Spleen (tissue), 11 donors: ENCODE data around the gene RAPGEF3. TPM values are rescaled to one million over a fixed set of nuclear protein-coding genes. Genes with fewer than 3 reads are reported as not detected.

ENCODE experiments used
- DNase-seq: peaks from one replicate; pipeline ENCODE4 v3.0.0-alpha.2; 2020
- H3K27ac ChIP-seq, 8 donors: fragments of 200-600 bp; sonication (generic) in 7 of 8; 1 replicate in 4 of 8; 2 replicates in 4 of 8; pipeline versions ENCODE4 v1.5.0 to v1.8.0; 2016 to 2021; ENCODE audit warnings: inconsistent platforms in 4 of 8, mild to moderate bottlenecking in 4 of 8, moderate library complexity in 1 of 8
- H3K27me3 ChIP-seq, 7 donors: fragments of 200-600 bp; sonication (generic) in 6 of 7; replicated peaks in 1 of 7; 1 replicate in 4 of 7; 2 replicates in 3 of 7; pipeline versions ENCODE4 v1.5.0 to v1.8.0; 2016 to 2021; ENCODE audit warnings: inconsistent platforms in 3 of 7, mild to moderate bottlenecking in 1 of 7
- H3K36me3 ChIP-seq, 6 donors: fragments of 200-600 bp; sonication (generic) in 5 of 6; 1 replicate in 4 of 6; 2 replicates in 2 of 6; pipeline versions ENCODE4 v1.5.0 to v1.8.0; 2016 to 2021; ENCODE audit warnings: inconsistent platforms in 2 of 6
- H3K4me1 ChIP-seq, 6 donors: fragments of 200-600 bp; sonication (generic) in 5 of 6; 1 replicate in 3 of 6; 2 replicates in 3 of 6; pipeline versions ENCODE4 v1.5.0 to v1.8.0; 2016 to 2021; ENCODE audit warnings: inconsistent platforms in 3 of 6
- H3K4me3 ChIP-seq, 8 donors: fragments of 200-600 bp; sonication (generic) in 7 of 8; 1 replicate in 4 of 8; 2 replicates in 4 of 8; pipeline versions ENCODE4 v1.5.0 to v1.8.0; 2016 to 2021; ENCODE audit warnings: inconsistent platforms in 4 of 8, mild to moderate bottlenecking in 4 of 8, moderate library complexity in 2 of 8
- H3K9me3 ChIP-seq, 8 donors: fragments of 200-600 bp; sonication (generic) in 7 of 8; 1 replicate in 4 of 8; 2 replicates in 4 of 8; pipeline versions ENCODE4 v1.5.0 to v1.8.0; 2016 to 2021; ENCODE audit warnings: inconsistent platforms in 4 of 8
- POLR2A ChIP-seq, 3 donors: fragments of 450-650 bp; IDR thresholded peaks; one replicate each; pipeline ENCODE4 v1.5.1; 2017; ENCODE audit warnings: antibody characterized with exemption in 3 of 3, mild to moderate bottlenecking in 1 of 3
- POLR2AphosphoS5 ChIP-seq, 3 donors: sonication (generic); formaldehyde crosslinking; IDR thresholded peaks; one replicate each; pipeline ENCODE4 v1.5.1; 2017; ENCODE audit warnings: antibody characterized with exemption in 3 of 3
- WGBS, 5 donors: extraction: QIAGEN DNeasy Blood & Tissue Kit in 3 of 5; methylation state at CpG; one replicate each; pipeline versions ENCODE4 v1.1.5 to v1.1.7; 2013 to 2018; 5-methylcytosine and 5-hydroxymethylcytosine counted together
- intact Hi-C: fragments of 100-400 bp; cut with DNase I; formaldehyde crosslinking; loops from one replicate; pipeline ENCODE4 v1.15.0; 2023; ENCODE audit warnings: low total_unique reads
- polyA plus RNA-seq, 3 donors: library from polyadenylated mRNA; stranded (reverse); fragments of 200-250 nt; gene quantifications; one replicate each; pipeline ENCODE4 v1.2.1, GENCODE V29; 2013
- total RNA-seq, 7 donors: library from RNA; depleted of rRNA in 3 of 7; stranded (reverse); fragments of >200 nt in 3 of 7; fragmentation: NEBNext Ultra II Directional in 4 of 7; extraction: Animal tissue kit (Norgen Biotek cat#: 25700) in 4 of 7; gene quantifications; one replicate each; pipeline versions ENCODE4 v1.1.0 to v1.2.1, GENCODE V29; 2016 to 2021
- TF ChIP-seq, protein P1 (sequence below), 11 experiments: fragments of 200-600 bp in 7 of 11; fragments of 450-650 bp in 4 of 11; sonication (generic) in 4 of 11; IDR thresholded peaks in 8 of 11; conservative IDR thresholded peaks in 3 of 11; 1 replicate in 7 of 11; 2 replicates in 4 of 11; pipeline versions ENCODE4 v1.4.0 to v1.8.0; 2016 to 2021; ENCODE audit warnings: antibody characterized with exemption in 11 of 11, inconsistent platforms in 4 of 11, mild to moderate bottlenecking in 1 of 11
- donor health status: healthy with polysubstance abuse.
- donor health status: DM: no; HTN: no; CAD: no; lungs with moderate emphysema.
- donor health status: DM: no; HTN: no; CAD: no.
- donor health status: Bipolar disorder and iron deficiency.
- donor health status: healthy.
- donor health status: DM: no; HTN: no; CAD: no.
- donor health status: DM: yes; HTN: yes; CAD: no.

RAPGEF3 gene
- total and polyA plus RNA-seq, 10 donors: 21.4 to 116 (median 58.7) TPM

DNA sequence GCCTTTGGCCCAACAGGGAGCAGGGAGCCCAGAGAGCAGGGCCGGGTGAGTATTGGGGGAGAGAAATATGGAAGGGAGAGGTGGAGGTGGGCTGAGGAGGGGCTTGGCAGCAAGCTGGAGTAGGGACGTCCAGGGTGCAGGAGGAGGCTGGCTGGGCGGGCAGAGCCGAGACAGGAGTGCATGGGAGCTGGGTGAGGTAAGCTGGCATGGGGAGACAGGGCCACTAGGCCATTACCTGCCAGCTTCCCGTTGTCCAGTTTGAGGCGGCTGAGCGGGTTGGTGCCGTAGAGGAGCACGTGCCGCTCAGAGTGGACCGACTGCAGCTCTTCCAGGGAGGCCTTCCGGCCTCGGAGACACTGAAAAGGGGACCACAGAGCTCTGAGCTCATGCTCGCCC lies 32.7 kb upstream of the RAPGEF3 start:
- TF ChIP-seq POLR2A (IDR thresholded peaks at IDR 0.05) (no peak), POLR2AphosphoS5 (IDR thresholded peaks at IDR 0.05) (peak in 1 of 3 donors; percentile 43)
- TF ChIP-seq, protein P1, sequence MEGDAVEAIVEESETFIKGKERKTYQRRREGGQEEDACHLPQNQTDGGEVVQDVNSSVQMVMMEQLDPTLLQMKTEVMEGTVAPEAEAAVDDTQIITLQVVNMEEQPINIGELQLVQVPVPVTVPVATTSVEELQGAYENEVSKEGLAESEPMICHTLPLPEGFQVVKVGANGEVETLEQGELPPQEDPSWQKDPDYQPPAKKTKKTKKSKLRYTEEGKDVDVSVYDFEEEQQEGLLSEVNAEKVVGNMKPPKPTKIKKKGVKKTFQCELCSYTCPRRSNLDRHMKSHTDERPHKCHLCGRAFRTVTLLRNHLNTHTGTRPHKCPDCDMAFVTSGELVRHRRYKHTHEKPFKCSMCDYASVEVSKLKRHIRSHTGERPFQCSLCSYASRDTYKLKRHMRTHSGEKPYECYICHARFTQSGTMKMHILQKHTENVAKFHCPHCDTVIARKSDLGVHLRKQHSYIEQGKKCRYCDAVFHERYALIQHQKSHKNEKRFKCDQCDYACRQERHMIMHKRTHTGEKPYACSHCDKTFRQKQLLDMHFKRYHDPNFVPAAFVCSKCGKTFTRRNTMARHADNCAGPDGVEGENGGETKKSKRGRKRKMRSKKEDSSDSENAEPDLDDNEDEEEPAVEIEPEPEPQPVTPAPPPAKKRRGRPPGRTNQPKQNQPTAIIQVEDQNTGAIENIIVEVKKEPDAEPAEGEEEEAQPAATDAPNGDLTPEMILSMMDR (IDR thresholded peaks at IDR 0.05 in 8 of 11, conservative IDR thresholded peaks at IDR 0.05 in 3 of 11): no peak
- Histone ChIP-seq H3K9me3 (no peaks in the 10 kb centered on the region), H3K27ac (peak overlapping the region in 1 of 8 donors; percentile 36), H3K4me3 (no peak overlapping the region), H3K36me3 (peaks cover 28 to 100% (median 100%) of the 10 kb centered on the region in 6 donors), H3K27me3 (no peaks in the 10 kb centered on the region), H3K4me1 (peaks cover 0 to 7% (median 0%) of the 10 kb centered on the region in 6 donors)
- peak; percentile 49 for DNase-seq
- intact Hi-C loops: no loop called here
- WGBS, 5 donors: 88 to 94% (median 89%) methylated on average over 7 to 14 of the region's 14 CpGs

DNA sequence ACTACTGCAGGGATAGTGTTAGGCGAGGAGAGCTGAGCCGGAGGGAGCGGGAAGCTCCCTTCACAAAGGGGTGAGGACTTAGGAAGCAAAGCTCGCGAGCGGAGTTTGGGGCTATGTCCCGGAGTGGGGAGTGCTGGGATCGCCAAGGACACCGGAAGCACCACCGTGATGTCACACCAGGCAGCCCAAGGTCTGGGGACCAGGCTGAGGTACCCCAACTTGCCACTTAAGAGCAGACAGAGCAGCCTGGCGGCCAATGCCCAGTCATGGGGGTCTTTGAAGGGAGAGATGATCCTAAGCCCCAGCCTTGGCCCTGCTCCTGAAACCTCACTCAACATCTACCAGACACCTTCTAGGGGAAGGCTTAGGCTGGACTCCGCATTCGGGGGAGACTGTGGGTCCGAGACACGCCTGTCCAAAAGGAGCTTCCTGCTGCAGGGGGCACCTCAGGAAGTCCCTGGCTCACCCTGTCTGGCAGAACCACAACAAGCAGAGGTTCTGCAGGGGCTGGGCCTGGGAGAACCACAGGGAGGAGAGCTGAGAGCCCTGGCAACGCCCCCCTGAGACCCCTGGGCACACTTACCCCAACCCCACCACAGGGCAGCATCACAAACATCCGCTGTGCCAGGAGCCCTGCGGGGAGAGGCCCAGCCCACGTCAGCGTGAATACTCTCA lies 32.1 kb upstream of the RAPGEF3 start:
- Histone ChIP-seq H3K27ac (peak overlapping the region in 2 of 8 donors; percentile 16 to 37), H3K9me3 (no peaks in the 10 kb centered on the region), H3K4me3 (no peak overlapping the region), H3K4me1 (peaks cover 0 to 7% (median 0%) of the 10 kb centered on the region in 6 donors), H3K27me3 (no peaks in the 10 kb centered on the region), H3K36me3 (peaks cover 28 to 100% (median 100%) of the 10 kb centered on the region in 6 donors)
- DNase-seq: no peak
- peak in 2 of 3 donors; percentile 17 to 47 for TF ChIP-seq POLR2AphosphoS5 (IDR thresholded peaks at IDR 0.05)
- TF ChIP-seq, protein P1 (IDR thresholded peaks at IDR 0.05 in 8 of 11, conservative IDR thresholded peaks at IDR 0.05 in 3 of 11): no peak
- intact Hi-C loops: no loop called here
- 85 to 91% (median 88%) methylated on average over 16 to 20 of the region's 20 CpGs for WGBS, 5 donors

DNA sequence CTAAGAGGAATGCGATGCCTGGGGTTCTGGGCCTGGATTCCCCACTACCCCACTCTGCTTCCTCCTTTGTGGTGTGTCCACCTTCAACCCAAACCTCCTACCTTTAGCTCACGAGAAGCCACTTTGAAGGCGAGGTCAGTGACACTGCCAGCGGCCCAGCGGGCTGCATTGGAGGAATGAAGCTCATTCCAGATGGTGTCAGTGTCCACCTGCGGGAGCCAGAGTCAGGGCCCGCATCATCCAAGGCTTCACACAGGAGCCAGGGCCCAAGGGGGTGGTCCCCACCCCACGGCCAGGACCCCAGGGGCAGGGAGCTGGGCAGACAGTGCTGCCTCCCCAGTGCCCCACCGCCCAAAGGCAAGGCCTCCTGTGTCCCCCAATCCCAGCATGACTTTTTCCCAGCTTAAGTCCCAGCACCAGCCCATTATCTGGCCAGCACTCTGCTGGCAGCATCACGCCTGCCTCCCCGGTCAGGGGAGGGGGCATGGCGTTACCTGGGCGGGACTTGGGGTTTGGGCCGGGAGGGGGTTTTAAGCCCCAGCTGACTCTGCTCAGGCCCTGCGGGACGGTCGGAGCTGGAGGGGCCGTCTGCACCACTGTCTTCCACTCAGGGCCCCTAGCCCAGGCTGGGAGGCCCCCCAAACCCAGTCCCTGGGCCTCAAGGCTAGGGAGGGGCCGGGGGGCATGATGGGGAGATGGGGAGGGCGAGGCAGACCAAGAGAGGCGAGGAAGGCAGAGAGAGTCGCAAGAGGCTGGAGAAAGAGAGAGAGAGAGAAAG lies 31.2 kb upstream of the RAPGEF3 start:
- Histone ChIP-seq H3K4me1 (peaks cover 0 to 7% (median 0%) of the 10 kb centered on the region in 6 donors), H3K4me3 (no peak overlapping the region), H3K36me3 (peaks cover 28 to 100% (median 100%) of the 10 kb centered on the region in 6 donors), H3K27me3 (no peaks in the 10 kb centered on the region), H3K27ac (peak overlapping the region in 1 of 8 donors; percentile 37), H3K9me3 (no peaks in the 10 kb centered on the region)
- peak in 2 of 3 donors; percentile 5 to 60 for TF ChIP-seq POLR2AphosphoS5 (IDR thresholded peaks at IDR 0.05)
- TF ChIP-seq, protein P1 (IDR thresholded peaks at IDR 0.05 in 8 of 11, conservative IDR thresholded peaks at IDR 0.05 in 3 of 11): no peak
- 90 to 95% (median 93%) methylated on average over 16 to 22 of the region's 22 CpGs for WGBS, 5 donors
- no peak for DNase-seq
- intact Hi-C loops: no loop called here

DNA sequence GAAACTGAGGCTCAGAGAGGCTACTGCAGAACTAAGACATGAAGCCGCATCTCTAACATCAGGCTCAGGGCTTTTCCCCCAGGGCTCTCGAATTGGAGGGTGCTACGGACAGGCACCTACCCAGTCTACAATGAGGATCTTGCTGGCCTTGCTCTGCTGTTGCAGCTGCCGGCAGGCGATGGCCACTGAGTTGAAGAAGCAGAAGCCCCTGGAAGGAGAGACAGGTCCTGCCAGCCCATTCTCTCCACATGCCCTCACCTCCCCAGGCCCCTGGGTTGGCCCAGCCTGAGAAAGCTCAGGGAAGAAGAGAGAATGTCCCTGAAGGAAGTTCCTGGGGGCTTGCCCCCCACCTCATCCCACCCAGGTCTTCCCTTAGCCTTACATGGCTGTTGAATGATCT lies 30.5 kb upstream of the RAPGEF3 start:
- H3K27ac ChIP-seq: no peak overlapping the region
- no peak overlapping the region for H3K4me3 ChIP-seq
- peaks cover 26 to 100% (median 100%) of the 10 kb centered on the region in 6 donors for H3K36me3 ChIP-seq
- intact Hi-C loops: no loop called here
- TF ChIP-seq, protein P1 (IDR thresholded peaks at IDR 0.05 in 8 of 11, conservative IDR thresholded peaks at IDR 0.05 in 3 of 11): no peak
- no peak for TF ChIP-seq POLR2AphosphoS5 (IDR thresholded peaks at IDR 0.05)
- TF ChIP-seq POLR2A (IDR thresholded peaks at IDR 0.05): no peak
- 93 to 100% (median 96%) methylated on average over 5 of the region's 5 CpGs for WGBS, 5 donors
- no peaks in the 10 kb centered on the region for H3K9me3 ChIP-seq
- H3K4me1 ChIP-seq: peaks cover 0 to 7% (median 0%) of the 10 kb centered on the region in 6 donors
- DNase-seq: no peak
- H3K27me3 ChIP-seq: no peaks in the 10 kb centered on the region
